ENCODE results near the gene ABL1. TPM values are rescaled to one million over a fixed set of nuclear protein-coding genes. Genes with fewer than 3 reads are reported as not detected.
A peak's percentile ranks its signal among the peaks of the same experiment; 100 is the strongest.

ABL1 gene
- 88.9 and 91.0 TPM in 2 replicates for total RNA-seq
- long read RNA-seq, full-length matches to known transcripts: 2 of 13 reads
- long read RNA-seq, partial matches to known transcripts: 2 of 13 reads
- long read RNA-seq, other reads (novel, unspliced or antisense): 9 of 13 reads

DNA sequence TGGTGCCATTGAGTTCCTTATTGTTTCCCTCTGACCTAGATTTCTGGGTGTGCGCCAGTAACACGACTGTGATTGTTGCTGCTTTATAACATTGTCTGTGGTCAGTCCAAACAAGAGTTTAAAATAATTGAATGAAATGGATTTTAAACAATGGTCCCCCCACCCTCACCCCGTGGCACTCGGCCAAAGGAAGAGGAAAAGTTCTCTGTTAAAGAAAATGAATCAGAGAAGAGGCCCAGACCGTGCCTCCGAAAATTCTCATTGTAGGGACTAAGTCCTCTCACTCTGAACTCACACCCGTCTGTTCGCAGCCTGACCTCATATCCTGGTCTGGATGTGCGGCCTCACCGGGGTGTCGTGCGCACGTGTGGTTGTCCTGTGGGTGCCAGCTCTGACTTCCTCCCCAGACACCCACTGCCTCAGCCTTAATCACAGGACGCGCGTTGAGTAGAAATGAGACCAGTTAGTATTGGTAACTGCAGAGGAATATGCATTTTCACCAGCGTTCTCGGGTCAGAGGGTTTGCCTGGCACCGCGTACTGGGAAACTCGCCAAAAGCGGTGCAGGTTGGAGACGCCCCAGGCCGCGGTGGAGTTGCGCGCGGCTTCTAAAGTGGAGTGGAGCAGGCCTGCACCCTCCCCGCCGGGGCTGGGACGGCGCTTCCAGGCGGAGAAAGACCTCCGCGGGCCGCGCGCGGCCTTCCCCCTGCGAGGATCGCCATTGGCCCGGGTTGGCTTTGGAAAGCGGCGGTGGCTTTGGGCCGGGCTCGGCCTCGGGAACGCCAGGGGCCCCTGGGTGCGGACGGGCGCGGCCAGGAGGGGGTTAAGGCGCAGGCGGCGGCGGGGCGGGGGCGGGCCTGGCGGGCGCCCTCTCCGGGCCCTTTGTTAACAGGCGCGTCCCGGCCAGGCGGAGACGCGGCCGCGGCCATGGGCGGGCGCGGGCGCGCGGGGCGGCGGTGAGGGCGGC lies at the start of gene ABL1:
Gene ABL1, plus strand, starts transcription at position 884 of the 966 bp plus-strand sequence. CDS start 193 bp downstream, outside the sequence.
- DNase-seq (ENCODE audit: low read depth, low spot score): peak; percentile 56
- no peaks in the 10 kb centered on the region for H3K27me3 Mint-ChIP-seq (ENCODE audit: low read depth)
- peaks cover 53% of the 10 kb centered on the region for H3K4me1 Mint-ChIP-seq
- H3K4me3 Mint-ChIP-seq: peak within 1 kb of the TSS; percentile 92
- peak within 1 kb of the TSS; percentile 97 for H3K27ac Mint-ChIP-seq (ENCODE audit: unreplicated experiment)
- H3K9me3 Mint-ChIP-seq: no peaks in the 10 kb centered on the region
- no peaks in the 10 kb centered on the region for H3K36me3 Mint-ChIP-seq (ENCODE audit: low read depth)
- TF ChIP-seq, protein P1, sequence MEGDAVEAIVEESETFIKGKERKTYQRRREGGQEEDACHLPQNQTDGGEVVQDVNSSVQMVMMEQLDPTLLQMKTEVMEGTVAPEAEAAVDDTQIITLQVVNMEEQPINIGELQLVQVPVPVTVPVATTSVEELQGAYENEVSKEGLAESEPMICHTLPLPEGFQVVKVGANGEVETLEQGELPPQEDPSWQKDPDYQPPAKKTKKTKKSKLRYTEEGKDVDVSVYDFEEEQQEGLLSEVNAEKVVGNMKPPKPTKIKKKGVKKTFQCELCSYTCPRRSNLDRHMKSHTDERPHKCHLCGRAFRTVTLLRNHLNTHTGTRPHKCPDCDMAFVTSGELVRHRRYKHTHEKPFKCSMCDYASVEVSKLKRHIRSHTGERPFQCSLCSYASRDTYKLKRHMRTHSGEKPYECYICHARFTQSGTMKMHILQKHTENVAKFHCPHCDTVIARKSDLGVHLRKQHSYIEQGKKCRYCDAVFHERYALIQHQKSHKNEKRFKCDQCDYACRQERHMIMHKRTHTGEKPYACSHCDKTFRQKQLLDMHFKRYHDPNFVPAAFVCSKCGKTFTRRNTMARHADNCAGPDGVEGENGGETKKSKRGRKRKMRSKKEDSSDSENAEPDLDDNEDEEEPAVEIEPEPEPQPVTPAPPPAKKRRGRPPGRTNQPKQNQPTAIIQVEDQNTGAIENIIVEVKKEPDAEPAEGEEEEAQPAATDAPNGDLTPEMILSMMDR (conservative IDR thresholded peaks at IDR 0.05): no peak

DNA sequence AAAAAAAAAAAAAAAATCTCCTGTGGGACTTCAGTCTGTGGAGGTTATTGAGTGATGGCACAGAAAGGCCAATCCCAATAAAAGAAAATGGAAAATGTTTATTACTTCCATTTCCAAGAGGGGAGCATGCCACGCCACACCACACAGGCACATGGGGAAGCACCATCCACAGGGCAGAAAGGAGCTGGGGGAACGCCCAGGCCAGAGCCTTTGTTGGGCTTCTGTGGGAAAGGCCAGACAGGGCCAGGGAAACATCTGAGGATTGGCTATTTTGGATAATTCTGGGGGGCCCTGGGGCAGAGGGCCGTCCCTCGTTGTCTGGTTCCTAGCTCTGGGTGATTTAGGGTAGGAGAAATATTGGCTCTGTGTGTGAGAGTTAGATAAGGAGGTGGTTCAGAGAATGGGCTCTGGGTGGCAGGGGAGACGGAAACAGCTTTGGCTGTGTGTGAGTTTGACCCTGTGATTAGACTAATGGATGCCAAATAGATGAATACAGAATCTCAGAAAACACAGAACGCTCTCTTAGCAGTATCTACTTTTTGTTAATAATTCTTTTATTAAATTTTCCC lies 49.0 kb upstream of the ABL1 start:
- TF ChIP-seq, protein P1 (conservative IDR thresholded peaks at IDR 0.05): no peak
- H3K9me3 Mint-ChIP-seq: peaks cover 5% of the 10 kb centered on the region
- H3K4me3 Mint-ChIP-seq: no peak overlapping the region
- peak overlapping the region; percentile 59 for H3K27ac Mint-ChIP-seq (ENCODE audit: unreplicated experiment)
- no peaks in the 10 kb centered on the region for H3K27me3 Mint-ChIP-seq (ENCODE audit: low read depth)
- H3K36me3 Mint-ChIP-seq (ENCODE audit: low read depth): peaks cover 11% of the 10 kb centered on the region
- peaks cover 8% of the 10 kb centered on the region for H3K4me1 Mint-ChIP-seq
- no peak for DNase-seq (ENCODE audit: low read depth, low spot score)

DNA sequence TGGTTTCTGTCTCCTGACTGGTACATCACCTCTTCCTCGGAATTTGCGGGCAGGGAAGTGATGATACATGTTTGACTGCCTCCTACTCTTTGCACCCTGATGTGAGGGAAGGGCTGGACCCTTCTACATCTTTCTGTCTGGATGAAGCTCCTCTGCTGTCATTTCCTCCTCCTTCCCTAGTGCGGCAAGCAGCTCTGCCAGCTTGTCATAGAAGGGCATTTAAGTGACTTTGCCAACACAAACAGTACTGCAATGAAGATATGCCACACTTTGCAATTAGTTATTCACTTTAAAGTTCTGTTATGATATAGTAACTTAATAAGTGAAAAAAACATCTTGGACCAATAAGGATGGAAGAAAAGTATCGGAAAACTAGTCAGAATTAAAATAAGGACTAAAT lies 48.5 kb upstream of the ABL1 start:
- H3K27me3 Mint-ChIP-seq (ENCODE audit: low read depth): no peaks in the 10 kb centered on the region

DNA sequence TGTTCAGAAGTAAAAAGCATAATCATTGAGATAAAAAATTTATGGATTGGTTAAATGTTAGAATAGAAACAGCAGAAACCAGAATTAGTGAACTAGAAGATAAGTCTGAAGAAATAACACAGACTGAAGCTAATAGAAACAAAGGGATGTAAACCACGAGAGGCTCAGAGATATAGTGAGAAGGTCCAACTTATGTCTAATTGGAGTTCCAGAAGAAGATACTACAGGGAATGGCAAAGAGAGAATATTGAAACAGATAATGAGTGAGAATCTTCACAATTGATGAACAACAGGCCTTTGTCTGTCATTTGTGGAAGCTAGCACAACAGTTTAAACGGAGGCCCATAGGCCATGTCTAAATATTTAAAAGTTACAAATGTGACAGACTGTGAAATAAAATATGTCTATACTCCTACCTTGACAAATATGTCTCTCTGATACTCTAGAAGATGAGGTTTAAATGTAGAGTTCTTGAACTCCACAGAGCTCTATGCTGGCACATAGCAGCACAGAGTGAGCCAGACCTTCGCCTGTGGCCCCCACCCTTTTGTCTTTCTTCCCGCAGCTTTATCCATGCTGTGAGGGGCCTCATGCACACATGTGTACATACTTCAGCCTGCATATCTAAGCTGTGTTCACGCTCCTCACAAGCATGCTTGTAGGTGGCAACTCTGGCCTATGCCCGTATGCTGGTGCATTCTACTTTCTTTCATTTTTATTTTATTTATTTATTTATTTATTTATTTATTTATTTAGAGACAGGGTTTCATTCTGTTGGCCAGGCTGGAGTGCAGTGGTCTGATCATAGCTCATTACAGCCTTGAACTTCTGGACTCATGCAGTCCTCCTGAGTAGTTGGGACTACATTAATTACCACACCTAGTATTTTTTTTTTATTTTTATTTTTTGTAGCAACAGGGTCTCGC lies 45.0 kb upstream of the ABL1 start:
- TF ChIP-seq, protein P1 (conservative IDR thresholded peaks at IDR 0.05): no peak
- H3K4me3 Mint-ChIP-seq: no peak overlapping the region
- H3K4me1 Mint-ChIP-seq: peaks cover 4% of the 10 kb centered on the region
- H3K9me3 Mint-ChIP-seq: peaks cover 5% of the 10 kb centered on the region
- peaks cover 11% of the 10 kb centered on the region for H3K36me3 Mint-ChIP-seq (ENCODE audit: low read depth)
- no peaks in the 10 kb centered on the region for H3K27me3 Mint-ChIP-seq (ENCODE audit: low read depth)
- DNase-seq (ENCODE audit: low read depth, low spot score): no peak
- H3K27ac Mint-ChIP-seq (ENCODE audit: unreplicated experiment): no peak overlapping the region

More for the DNA sequence above, 48.5 kb upstream of the ABL1 start:
- no peak for DNase-seq (ENCODE audit: low read depth, low spot score)
- Mint-ChIP-seq H3K36me3 (ENCODE audit: low read depth) (peaks cover 11% of the 10 kb centered on the region), H3K9me3 (peaks cover 5% of the 10 kb centered on the region), H3K4me1 (peaks cover 3% of the 10 kb centered on the region), H3K4me3 (no peak overlapping the region), H3K27ac (ENCODE audit: unreplicated experiment) (no peak overlapping the region)
- TF ChIP-seq, protein P1 (conservative IDR thresholded peaks at IDR 0.05): no peak
